Measurements from ENCODE around the gene SIVA1.

DNA sequence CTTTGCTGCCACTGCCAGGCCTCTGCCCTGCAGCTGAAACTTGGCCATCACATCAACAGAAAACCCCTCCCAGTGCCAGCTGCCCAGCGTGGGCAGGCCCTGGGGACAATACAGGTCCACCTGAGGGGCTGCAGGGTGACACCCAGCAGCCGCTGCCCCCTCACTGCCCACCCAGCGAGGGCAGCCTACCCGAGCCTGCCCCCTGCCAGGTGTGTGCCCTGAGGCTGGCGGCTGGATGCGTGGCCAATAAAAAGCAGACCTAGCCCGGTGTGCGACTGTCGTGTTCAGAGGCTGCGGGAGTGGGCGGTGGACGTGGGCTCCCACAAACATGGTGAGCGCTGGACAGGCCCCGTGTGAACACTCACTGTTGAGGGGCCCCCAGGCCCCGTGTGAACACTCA lies 33.6 kb upstream of the SIVA1 start:
- TF ChIP-seq, protein P1, sequence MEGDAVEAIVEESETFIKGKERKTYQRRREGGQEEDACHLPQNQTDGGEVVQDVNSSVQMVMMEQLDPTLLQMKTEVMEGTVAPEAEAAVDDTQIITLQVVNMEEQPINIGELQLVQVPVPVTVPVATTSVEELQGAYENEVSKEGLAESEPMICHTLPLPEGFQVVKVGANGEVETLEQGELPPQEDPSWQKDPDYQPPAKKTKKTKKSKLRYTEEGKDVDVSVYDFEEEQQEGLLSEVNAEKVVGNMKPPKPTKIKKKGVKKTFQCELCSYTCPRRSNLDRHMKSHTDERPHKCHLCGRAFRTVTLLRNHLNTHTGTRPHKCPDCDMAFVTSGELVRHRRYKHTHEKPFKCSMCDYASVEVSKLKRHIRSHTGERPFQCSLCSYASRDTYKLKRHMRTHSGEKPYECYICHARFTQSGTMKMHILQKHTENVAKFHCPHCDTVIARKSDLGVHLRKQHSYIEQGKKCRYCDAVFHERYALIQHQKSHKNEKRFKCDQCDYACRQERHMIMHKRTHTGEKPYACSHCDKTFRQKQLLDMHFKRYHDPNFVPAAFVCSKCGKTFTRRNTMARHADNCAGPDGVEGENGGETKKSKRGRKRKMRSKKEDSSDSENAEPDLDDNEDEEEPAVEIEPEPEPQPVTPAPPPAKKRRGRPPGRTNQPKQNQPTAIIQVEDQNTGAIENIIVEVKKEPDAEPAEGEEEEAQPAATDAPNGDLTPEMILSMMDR (IDR thresholded peaks at IDR 0.05), result no peak
- no peak for TF ChIP-seq POLR2A (IDR thresholded peaks at IDR 0.05)
